ENCODE data around the gene PRTG.
"Not testable (repeated sequence)": the region's sequence is repeated elsewhere in the genome, so short reads cannot be mapped to it uniquely, and the experiment has no call there.

The PRTG gene

GRCh38 chr15:55700876-55701275, 42.1 kb downstream of the PRTG start:
- DNase-seq (ENCODE audit: low spot score): no peak

DNA sequence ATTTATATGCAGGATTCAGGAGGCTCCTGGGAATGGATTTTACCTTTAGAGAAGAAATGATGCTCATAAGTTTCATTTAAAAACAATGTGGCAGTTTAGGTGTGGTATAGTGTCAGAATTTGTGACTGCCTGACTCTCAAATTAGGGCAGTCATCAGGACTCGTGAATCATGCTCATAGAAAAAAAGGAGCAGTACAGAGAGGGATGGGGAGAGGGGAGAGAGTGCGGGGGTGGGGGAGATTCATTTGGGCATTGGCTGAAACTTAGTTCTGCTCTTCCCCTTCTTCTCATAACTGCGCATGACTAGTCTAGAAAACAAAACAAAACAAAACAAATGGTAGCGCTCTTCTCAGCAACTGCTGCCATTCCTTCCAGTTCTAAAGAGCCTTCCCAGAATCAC, 44.3 kb downstream of the PRTG start:
- DNase-seq (ENCODE audit: low spot score): no peak

DNA sequence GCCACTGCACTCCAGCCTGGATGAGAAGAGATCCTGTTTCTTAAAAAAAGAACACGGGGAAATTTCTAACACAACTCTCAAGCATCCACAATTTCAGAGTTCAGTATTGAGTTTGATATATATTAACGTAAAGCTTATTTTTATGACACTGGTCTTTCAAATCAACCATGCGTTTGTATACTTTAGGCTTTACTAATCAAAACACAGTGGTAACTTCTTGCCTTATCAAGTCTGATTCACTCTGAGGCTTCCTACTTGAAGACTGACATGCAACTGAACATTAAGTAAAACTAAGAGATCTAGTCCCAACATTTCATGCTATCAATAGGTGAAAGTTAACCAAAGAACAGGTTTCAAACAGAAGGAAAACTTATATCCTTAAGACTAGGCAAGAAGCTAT, 46.7 kb downstream of the PRTG start:
- DNase-seq (ENCODE audit: low spot score): no peak

DNA sequence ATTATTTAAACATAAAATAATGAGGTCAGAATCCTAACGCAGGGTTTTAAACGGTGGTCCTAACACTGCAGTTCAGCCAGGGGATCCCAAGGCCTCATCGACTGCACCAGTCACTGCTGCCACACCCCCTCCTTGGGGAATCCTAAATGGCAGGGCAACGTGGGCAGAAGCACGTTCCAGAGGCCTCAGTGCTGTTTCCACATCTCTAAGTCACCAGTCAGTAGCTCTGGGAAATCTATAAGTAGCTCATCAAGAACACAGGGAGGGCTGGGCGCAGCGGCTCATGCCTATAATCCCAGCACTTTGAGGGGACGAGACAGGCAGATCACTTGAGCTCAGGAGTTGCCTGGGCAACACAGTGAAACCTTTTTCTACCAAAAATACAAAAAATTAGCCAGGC, 47.5 kb downstream of the PRTG start:
- no peak for DNase-seq (ENCODE audit: low spot score)

DNA sequence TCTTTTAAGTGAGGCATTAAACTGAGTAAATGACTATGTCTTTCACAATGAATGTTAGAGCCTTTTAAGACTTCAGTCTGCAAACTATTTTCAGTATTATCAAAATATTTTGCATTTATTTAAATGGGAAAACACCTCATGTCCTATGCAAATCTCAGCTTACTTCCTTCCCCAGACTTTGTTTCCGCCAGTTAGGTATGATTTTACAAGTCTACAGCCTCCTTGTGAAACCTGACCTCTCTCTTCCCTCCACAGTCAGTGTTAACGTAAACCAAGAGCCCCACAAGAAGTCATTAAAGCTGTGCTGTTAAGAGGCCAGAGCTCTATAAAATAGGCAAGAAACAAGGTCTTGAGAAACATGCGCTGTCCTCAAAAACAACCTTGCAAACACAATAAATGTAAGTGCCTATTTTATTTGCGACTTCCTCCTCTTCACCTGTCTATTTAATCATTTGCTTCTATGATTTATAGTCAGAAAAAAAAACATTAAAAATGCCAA, 48.3 kb downstream of the PRTG start:
- no peak for DNase-seq (ENCODE audit: low spot score)

- not testable (repeated sequence) for DNase-seq (ENCODE audit: low spot score)
These were observed 49.8 kb downstream of the PRTG start for GRCh38 chr15:55693116-55693515.

GRCh38 chr15:55687792-55688191, 55.2 kb downstream of the PRTG start:
- DNase-seq (ENCODE audit: low spot score): no peak

GRCh38 chr15:55685286-55685685, 57.7 kb downstream of the PRTG start:
- no peak for DNase-seq (ENCODE audit: low spot score)

GRCh38 chr15:55683376-55683775, 59.6 kb downstream of the PRTG start:
- DNase-seq (ENCODE audit: low spot score): no peak

DNA sequence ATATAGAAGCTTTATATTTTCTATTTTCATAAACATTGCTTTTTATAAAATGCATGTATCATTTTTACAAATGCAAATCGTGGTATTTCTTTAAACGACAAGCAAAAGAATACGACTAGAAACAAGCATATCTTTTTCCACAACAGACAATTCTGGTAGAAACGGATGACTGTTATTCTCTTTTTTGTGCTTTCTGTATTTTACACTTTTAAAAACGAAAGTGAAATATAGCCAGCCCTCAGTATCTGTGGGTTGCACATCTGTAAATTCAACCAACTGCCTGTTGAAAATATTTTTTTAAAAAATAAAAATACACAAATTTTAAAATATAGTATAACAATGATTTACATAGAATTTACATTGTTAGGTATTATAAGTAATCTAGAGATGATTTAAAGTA, 61.3 kb downstream of the PRTG start:
- no peak for DNase-seq (ENCODE audit: low spot score)

GRCh38 chr15:55676507-55676906, 66.4 kb downstream of the PRTG start:
- DNase-seq (ENCODE audit: low spot score): no peak

- DNase-seq (ENCODE audit: low spot score): no peak
These were observed 69.7 kb downstream of the PRTG start for GRCh38 chr15:55673287-55673686.

DNA sequence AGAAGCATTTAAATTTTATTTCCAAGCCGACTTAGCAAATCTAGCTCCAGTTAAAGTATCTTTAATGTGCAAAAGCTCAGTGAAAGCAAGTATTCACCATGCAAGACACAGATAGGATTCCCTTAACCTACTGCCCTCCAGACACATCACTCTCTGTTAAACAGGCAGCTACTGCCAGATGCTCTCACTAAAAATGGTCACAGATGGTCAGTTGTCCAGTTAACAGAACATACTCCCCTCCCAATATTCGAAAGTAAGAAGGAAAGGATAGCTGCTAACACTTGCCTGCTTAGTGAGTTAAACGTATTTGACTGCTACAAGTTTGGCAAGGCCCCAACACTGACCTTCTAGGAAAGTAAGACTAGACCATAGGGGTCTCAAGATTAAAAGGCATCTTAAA, 73.7 kb downstream of the PRTG start:
- DNase-seq (ENCODE audit: low spot score): no peak

DNA sequence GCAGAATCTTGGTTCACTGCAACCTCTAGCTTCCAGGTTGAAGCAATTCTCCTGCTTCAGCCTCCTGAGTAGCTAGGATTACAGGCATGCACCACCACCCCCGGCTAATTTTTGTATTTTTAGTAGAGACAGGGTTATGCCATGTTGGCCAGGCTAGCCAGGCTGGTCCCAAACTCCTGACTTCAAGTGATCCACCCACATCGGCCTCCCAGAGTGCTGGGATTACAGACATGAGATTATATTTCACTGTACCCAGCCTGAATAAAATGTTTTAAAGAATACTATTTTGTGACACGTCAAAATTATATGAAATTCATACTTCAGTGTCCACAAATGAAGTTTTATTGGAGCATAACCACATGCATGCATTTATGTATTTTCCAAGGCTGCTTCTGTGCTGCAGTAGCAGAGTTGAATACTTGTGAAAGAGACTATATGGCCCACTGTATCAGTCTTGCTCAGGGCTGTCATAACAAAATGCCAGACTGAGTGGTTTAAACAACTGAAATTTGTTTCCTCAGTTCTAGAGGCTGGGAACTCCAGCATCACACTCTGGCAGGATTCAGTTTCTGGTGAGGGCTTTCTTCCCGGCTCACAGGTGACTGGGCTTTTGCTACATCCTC, 77.2 kb downstream of the PRTG start:
- no peak for DNase-seq (ENCODE audit: low spot score)

DNA sequence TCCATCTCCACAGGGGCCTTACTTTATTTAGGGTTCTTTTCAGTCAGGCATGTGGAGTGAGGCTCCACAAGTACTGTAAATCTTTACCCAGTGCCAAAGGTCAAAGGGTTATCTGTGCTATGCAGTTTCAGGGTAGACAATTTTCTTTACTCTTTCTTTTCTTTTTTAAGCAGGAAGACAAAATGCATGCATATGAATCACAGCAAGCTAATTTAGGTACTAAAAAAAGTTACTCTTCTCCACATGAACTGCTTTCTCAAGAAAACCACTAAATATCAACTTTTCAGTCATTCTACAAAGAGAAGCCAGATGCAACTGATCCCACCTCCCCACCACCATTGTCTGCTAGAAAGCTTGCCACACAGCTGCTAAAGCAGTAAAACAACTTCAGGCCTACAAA, 81.5 kb downstream of the PRTG start:
- no peak for DNase-seq (ENCODE audit: low spot score)

DNA sequence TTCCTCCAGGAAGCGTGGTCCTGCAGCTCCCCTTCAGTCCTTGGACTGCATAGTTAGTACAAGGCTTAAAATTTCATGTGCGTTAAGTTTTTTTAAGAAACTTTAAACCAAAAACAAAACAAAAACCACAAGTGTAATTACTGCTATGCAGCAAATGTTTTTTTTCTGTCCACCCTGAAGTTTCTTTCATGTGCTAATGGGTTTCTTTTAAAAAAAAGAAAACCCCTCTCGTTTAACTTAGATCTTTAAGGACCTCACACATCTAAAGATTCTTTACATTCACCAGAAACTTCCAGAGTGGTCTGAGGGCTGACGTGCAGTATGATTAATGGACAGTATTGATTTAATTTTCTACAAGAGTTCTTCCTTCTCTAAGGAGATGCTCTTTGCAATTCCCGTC, 82.8 kb downstream of the PRTG start:
- no peak for DNase-seq (ENCODE audit: low spot score)

- DNase-seq (ENCODE audit: low spot score): no peak
These were observed 83.5 kb downstream of the PRTG start for GRCh38 chr15:55659481-55659880.

GRCh38 chr15:55658886-55659285, 84.1 kb downstream of the PRTG start:
- no peak for DNase-seq (ENCODE audit: low spot score)

DNA sequence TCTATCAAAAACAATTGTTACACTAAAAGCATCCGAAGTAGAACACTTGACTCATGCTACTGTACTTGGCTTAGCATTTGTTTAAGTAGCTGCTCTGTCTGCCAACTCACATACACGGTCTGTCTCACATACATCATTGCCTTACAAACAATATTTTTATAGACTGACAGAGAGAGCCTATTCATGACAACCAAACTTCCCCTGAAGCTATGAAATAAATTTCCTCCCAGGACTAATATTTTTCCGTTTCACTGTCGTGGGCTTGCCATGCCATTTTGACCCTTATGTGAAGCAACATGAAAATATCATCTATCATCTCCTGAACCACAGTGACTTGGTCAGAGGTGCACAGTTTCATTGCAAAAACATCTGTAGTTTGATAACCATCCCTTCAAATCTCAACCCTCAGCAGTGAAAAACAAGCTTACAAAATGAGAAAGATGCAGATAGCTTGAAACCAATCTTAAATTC, 88.4 kb downstream of the PRTG start:
- no peak for DNase-seq (ENCODE audit: low spot score)

GRCh38 chr15:55652909-55653495, 90.0 kb downstream of the PRTG start:
- no peak for DNase-seq (ENCODE audit: low spot score)

GRCh38 chr15:55652359-55652758, 90.6 kb downstream of the PRTG start:
- no peak for DNase-seq (ENCODE audit: low spot score)

- DNase-seq (ENCODE audit: low spot score): no peak
These were observed 93.9 kb downstream of the PRTG start for GRCh38 chr15:55649058-55649423.

- DNase-seq (ENCODE audit: low spot score): no peak
These were observed 104.2 kb downstream of the PRTG start for GRCh38 chr15:55638764-55639163.

- DNase-seq (ENCODE audit: low spot score): no peak
These were observed 105.9 kb downstream of the PRTG start for GRCh38 chr15:55637086-55637485.

Data from germinal center (tissue), 1 donor.